KMS-11 (cell line): ENCODE measurements around the gene SIPA1.

Experiments
- H2AFZ ChIP-seq: fragments of 200-600 bp; sonication (generic); 2 replicates; pipeline ENCODE4 v1.6.1; 2016; ENCODE audit warnings: antibody characterized with exemption, mixed run types, low read depth
- H3K27ac ChIP-seq: fragments of 200-600 bp; sonication (generic); 2 replicates; pipeline ENCODE4 v1.6.1; 2016; ENCODE audit warnings: mild to moderate bottlenecking, mixed run types
- H3K27me3 ChIP-seq: fragments of 200-600 bp; sonication (generic); 2 replicates; pipeline ENCODE4 v1.6.1; 2017; ENCODE audit warnings: mild to moderate bottlenecking, low read depth, mixed run types, moderate library complexity; ENCODE audit not compliant: insufficient read depth
- H3K36me3 ChIP-seq: fragments of 200-600 bp; sonication (generic); 2 replicates; pipeline ENCODE4 v1.6.1; 2017; ENCODE audit warnings: mild to moderate bottlenecking, mixed run types; ENCODE audit not compliant: insufficient read depth
- H3K4me1 ChIP-seq: fragments of 200-600 bp; sonication (generic); 2 replicates; pipeline ENCODE4 v1.6.1; 2016; ENCODE audit warnings: mild to moderate bottlenecking, low read depth, mixed run types; ENCODE audit not compliant: poor library complexity, severe bottlenecking
- H3K4me2 ChIP-seq: fragments of 200-600 bp; sonication (generic); 2 replicates; pipeline ENCODE4 v1.7.0; 2016; ENCODE audit warnings: mild to moderate bottlenecking, mixed run types
- H3K4me3 ChIP-seq: fragments of 200-600 bp; sonication (generic); IDR thresholded peaks from 2 replicates; pipeline ENCODE4 v1.6.1; 2017; ENCODE audit warnings: low read depth, low read length, mixed read lengths; ENCODE audit not compliant: insufficient read depth
- H3K79me2 ChIP-seq: fragments of 200-600 bp; sonication (generic); 2 replicates; pipeline ENCODE4 v1.6.1; 2016; ENCODE audit warnings: low read depth, mixed run types; ENCODE audit not compliant: insufficient read depth
- H3K9ac ChIP-seq: fragments of 200-600 bp; sonication (generic); 2 replicates; pipeline ENCODE4 v1.6.1; 2016; ENCODE audit warnings: mild to moderate bottlenecking, mixed run types
- H4K20me1 ChIP-seq: fragments of 200-600 bp; sonication (generic); 2 replicates; pipeline ENCODE4 v1.6.1; 2016; ENCODE audit warnings: mild to moderate bottlenecking, mixed run types; ENCODE audit not compliant: insufficient read depth
- TF ChIP-seq, protein P1 (sequence below): fragments of 200-600 bp; sonication (generic); conservative IDR thresholded peaks from 2 replicates; pipeline ENCODE4 v1.6.1; 2017; ENCODE audit warnings: low read depth, mild to moderate bottlenecking, antibody characterized with exemption, low read length, moderate library complexity, mixed read lengths

SIPA1 gene

DNA sequence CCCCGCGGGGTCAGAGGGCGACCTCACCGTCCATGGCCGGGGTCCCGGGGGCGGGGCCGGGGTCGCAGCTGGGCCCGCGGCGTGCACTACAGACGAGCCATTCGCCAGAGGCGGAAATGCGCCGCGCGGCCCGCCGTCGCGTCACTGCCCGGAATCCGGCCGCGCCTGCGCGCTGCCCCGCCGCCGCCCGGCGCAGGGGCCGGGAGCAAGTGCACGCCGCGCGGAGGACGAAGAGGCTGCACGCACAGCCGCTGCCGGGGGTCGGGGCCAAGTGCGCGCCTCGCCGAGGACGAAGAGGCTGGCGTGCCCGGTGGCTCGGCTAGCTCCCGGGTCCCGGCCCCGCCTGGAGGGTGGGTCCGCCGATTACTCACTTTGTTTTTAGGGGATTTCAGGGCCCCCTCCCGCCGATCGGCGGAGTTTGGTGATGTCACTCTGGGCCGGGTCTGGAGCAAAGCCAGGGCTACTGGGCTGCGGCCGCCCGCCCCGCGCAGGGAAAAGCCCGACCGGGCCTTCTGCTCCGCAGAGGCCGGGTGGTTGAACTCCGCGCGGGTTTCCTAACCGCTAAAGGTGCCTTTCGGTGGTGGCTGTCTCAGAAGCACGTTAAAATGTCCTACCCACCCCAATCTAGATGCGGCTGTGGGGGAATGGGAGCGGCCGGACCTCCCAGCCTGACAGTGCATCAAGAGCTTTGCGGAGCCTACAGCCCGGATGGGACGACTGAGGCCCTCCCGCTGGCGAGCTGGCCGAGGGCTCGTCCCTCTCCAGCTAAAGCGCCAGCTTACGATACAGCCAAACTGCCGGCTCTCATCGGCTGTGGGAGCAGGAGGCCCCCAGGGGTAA, 25.1 kb downstream of the SIPA1 start, which contains the start of gene RELA:
TSS of gene RELA (minus strand) at position 118 of the 840 bp plus-strand sequence. CDS start at position 34, 84 bp downstream.
- H2AFZ ChIP-seq, result peak within 1 kb of the TSS; percentile 89
- H3K4me1 ChIP-seq, result peaks cover 17% of the 10 kb centered on the region
- H3K4me3 ChIP-seq, result no peak within 1 kb of the TSS
- H3K79me2 ChIP-seq, result peaks cover 16% of the 10 kb centered on the region
- H3K4me2 ChIP-seq, result peak within 1 kb of the TSS; percentile 94
- peak within 1 kb of the TSS; percentile 70 for H3K9ac ChIP-seq
- peaks cover 3% of the 10 kb centered on the region; the same call in 1 of the 2 replicates for H3K36me3 ChIP-seq
- peak within 1 kb of the TSS; percentile 89 for H3K27ac ChIP-seq
- TF ChIP-seq, protein P1, sequence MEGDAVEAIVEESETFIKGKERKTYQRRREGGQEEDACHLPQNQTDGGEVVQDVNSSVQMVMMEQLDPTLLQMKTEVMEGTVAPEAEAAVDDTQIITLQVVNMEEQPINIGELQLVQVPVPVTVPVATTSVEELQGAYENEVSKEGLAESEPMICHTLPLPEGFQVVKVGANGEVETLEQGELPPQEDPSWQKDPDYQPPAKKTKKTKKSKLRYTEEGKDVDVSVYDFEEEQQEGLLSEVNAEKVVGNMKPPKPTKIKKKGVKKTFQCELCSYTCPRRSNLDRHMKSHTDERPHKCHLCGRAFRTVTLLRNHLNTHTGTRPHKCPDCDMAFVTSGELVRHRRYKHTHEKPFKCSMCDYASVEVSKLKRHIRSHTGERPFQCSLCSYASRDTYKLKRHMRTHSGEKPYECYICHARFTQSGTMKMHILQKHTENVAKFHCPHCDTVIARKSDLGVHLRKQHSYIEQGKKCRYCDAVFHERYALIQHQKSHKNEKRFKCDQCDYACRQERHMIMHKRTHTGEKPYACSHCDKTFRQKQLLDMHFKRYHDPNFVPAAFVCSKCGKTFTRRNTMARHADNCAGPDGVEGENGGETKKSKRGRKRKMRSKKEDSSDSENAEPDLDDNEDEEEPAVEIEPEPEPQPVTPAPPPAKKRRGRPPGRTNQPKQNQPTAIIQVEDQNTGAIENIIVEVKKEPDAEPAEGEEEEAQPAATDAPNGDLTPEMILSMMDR, result no peak
- no peaks in the 10 kb centered on the region for H3K27me3 ChIP-seq
- no peaks in the 10 kb centered on the region for H4K20me1 ChIP-seq

DNA sequence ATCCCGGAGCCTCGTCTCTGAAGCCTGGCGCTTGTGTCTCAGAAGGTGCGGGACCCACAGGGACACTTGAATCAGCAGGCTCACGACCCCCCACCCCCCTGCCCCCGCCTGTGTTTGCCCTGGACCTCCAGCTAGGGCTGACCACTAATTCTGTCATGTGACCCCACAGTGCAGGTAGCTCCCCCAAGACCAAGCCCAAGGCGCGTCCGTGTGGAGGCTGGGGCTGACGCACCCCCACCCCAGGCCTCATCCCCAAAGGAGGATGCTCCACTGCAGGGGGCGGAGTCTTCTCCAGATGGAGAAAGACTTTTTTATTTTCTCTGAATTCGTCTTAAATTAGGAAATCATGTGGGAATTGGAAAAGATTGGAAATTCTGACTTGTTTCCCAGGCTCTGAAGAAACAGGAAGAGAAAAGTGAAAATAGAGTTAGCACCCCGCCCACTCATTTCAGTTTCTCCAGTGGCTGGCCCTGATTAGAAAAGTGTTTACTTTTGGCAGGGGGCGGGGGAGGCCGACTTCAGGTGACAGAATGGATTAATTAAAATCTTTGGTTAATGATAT, 25.8 kb downstream of the SIPA1 start:
- Histone ChIP-seq H3K4me3 (no peak overlapping the region), H2AFZ (peak overlapping the region; percentile 89), H3K27me3 (no peaks in the 10 kb centered on the region), H3K4me2 (peak overlapping the region; percentile 86), H3K79me2 (peaks cover 16% of the 10 kb centered on the region), H3K9ac (peak overlapping the region; percentile 70), H3K27ac (peak overlapping the region; percentile 89), H3K36me3 (peaks cover 1% of the 10 kb centered on the region; the same call in 1 of the 2 replicates), H3K4me1 (peaks cover 17% of the 10 kb centered on the region), H4K20me1 (no peaks in the 10 kb centered on the region)
- TF ChIP-seq, protein P1, result no peak

DNA sequence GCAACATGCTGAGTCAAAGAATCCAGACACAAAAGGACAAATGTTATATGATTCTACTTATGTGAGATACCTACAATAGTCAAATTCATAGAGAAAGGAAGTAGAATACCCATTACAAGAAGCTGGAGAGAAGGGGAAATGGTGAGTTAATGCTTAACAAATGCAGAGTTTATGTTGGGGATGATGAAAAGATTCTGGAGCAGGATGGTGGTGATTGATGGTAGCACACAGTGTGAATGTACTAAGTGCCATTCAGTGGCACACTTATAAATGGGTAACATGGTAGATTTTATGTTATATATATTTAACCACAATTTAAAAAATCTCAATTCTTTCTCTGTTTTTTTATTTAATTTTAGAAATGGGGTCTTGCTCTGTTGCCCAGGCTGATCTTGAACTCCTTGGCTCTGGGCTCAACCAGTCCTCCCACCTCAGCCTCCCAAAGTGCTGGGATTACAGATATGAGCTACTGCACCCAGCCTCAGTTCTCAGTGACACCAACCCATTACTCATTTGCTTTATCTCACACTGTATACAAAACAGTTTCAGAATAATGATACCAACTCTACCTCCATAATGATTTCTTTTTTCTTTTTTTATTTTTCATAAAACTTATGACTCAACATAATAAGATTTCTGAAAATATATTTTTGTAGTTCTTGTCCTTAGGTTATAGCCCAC, 34.4 kb downstream of the SIPA1 start:
- TF ChIP-seq, protein P1, result no peak
- H3K4me2 ChIP-seq, result no peak overlapping the region

DNA sequence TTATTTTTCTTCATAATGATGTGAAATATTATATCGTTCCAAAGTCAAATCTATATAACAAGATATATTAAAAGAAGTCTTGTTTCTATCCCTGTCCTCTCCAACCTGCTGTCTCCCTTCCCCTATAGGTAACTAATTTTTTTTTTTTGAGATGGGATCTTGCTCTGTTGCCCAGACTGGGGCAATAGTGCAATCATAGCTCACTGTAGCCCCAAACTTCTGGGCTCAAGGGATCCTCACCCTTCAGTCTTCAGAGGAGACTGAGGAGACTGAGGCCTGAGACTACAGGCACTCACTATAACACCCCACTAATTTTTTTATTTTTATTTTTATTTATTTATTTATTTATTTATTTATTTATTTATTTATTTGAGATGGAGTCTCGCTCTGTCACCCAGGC, 35.1 kb downstream of the SIPA1 start:
- H3K27ac ChIP-seq, result no peak overlapping the region
- H3K9ac ChIP-seq, result no peak overlapping the region
- no peaks in the 10 kb centered on the region for H3K4me1 ChIP-seq
- no peak overlapping the region for H3K4me3 ChIP-seq
- no peak overlapping the region for H3K4me2 ChIP-seq
- H3K36me3 ChIP-seq, result no peaks in the 10 kb centered on the region
- no peaks in the 10 kb centered on the region for H4K20me1 ChIP-seq
- H2AFZ ChIP-seq, result no peak overlapping the region
- no peaks in the 10 kb centered on the region for H3K79me2 ChIP-seq
- TF ChIP-seq, protein P1, result no peak
- H3K27me3 ChIP-seq, result no peaks in the 10 kb centered on the region

More for the DNA sequence above, 34.4 kb downstream of the SIPA1 start:
- Histone ChIP-seq H2AFZ (no peak overlapping the region), H3K4me1 (no peaks in the 10 kb centered on the region), H3K4me3 (no peak overlapping the region), H3K36me3 (no peaks in the 10 kb centered on the region), H3K27me3 (no peaks in the 10 kb centered on the region), H3K9ac (no peak overlapping the region), H4K20me1 (no peaks in the 10 kb centered on the region), H3K27ac (no peak overlapping the region), H3K79me2 (no peaks in the 10 kb centered on the region)
